Sigmoid colon (tissue), 7 donors: ENCODE data around the gene ATP10A. TPM values are rescaled to one million over a fixed set of nuclear protein-coding genes. Genes with fewer than 3 reads are reported as not detected.
A peak's percentile ranks its signal among the peaks of the same experiment; 100 is the strongest.

Source experiments
- DNase-seq: peaks from one replicate; pipeline ENCODE4 v3.0.0-alpha.2; 2019
- H3K27ac ChIP-seq, 4 donors: fragments of 200-600 bp; sonication (generic); one replicate each; pipeline ENCODE4 v1.5.1; 2016 to 2019; ENCODE audit warnings: mild to moderate bottlenecking in 1 of 4
- H3K27me3 ChIP-seq, 3 donors: fragments of 200-600 bp; sonication (generic); one replicate each; pipeline ENCODE4 v1.5.1; 2019; ENCODE audit warnings: mild to moderate bottlenecking in 1 of 3
- H3K36me3 ChIP-seq, 4 donors: fragments of 200-600 bp; sonication (generic); one replicate each; pipeline ENCODE4 v1.5.1; 2016 to 2019
- H3K4me1 ChIP-seq, 4 donors: fragments of 200-600 bp; sonication (generic); one replicate each; pipeline ENCODE4 v1.5.1; 2017 to 2019
- H3K4me3 ChIP-seq, 4 donors: fragments of 200-600 bp; sonication (generic); one replicate each; pipeline ENCODE4 v1.5.1; 2017 to 2019; ENCODE audit warnings: mild to moderate bottlenecking in 2 of 4, moderate library complexity in 1 of 4
- H3K9me3 ChIP-seq, 4 donors: fragments of 200-600 bp in 3 of 4; sonication (generic) in 3 of 4; one replicate each; pipeline versions ENCODE4 v1.5.1 to v1.6.1; 2013 to 2019
- EP300 ChIP-seq, 4 donors: sonication (generic); formaldehyde crosslinking; IDR thresholded peaks; one replicate each; pipeline ENCODE4 v1.6.1; 2017; ENCODE audit warnings: antibody characterized with exemption in 4 of 4
- POLR2A ChIP-seq, 2 donors: fragments of 450-650 bp; IDR thresholded peaks; one replicate each; pipeline ENCODE4 v1.6.1; 2016; ENCODE audit warnings: antibody characterized with exemption in 2 of 2, mild to moderate bottlenecking in 2 of 2, moderate library complexity in 2 of 2
- POLR2AphosphoS5 ChIP-seq, 4 donors: sonication (generic); formaldehyde crosslinking; IDR thresholded peaks; one replicate each; pipeline ENCODE4 v1.6.1; 2017; ENCODE audit warnings: antibody characterized with exemption in 4 of 4
- WGBS, 2 donors: extraction: QIAGEN DNeasy Blood & Tissue Kit; methylation state at CpG; one replicate each; pipeline ENCODE4 v1.1.7; 2013; 5-methylcytosine and 5-hydroxymethylcytosine counted together
- intact Hi-C: fragments of 100-400 bp; cut with DNase I; formaldehyde crosslinking; loops from one replicate; pipeline ENCODE4 v1.15.1; 2023
- polyA plus RNA-seq, 3 donors: library from polyadenylated mRNA; stranded (reverse); fragments of 200-250 nt; gene quantifications; one replicate each; pipeline ENCODE4 v1.2.3, GENCODE V29; 2013
- total RNA-seq, 4 donors: library from RNA; depleted of rRNA; stranded (reverse); fragments of >200 nt; gene quantifications; one replicate each; pipeline ENCODE4 v1.1.0, GENCODE V29; 2016
- TF ChIP-seq, protein P1 (sequence below), 4 experiments: fragments of 450-650 bp in 3 of 4; fragments of 200-600 bp in 1 of 4; IDR thresholded peaks; one replicate each; pipeline ENCODE4 v1.5.1; 2016 to 2019; ENCODE audit warnings: antibody characterized with exemption in 4 of 4, mild to moderate bottlenecking in 3 of 4, moderate library complexity in 2 of 4
- donor health status: healthy with polysubstance abuse.
- donor health status: Bipolar disorder and iron deficiency.
- donor health status: healthy.

The ATP10A gene
- total and polyA plus RNA-seq, 7 donors: 0.23 to 7.7 (median 2.9) TPM

GRCh38 chr15:25694823-25695312 is 168.3 kb downstream of the ATP10A start:
- no peak overlapping the region for H3K27ac ChIP-seq

GRCh38 chr15:25694239-25694584 is 168.9 kb downstream of the ATP10A start:
- Histone ChIP-seq H3K4me1 (peaks cover 0 to 8% (median 4%) of the 10 kb centered on the region in 4 donors), H3K36me3 (peaks cover 0 to 20% (median 11%) of the 10 kb centered on the region in 4 donors), H3K27ac (no peak overlapping the region), H3K27me3 (no peaks in the 10 kb centered on the region), H3K4me3 (no peak overlapping the region), H3K9me3 (no peaks in the 10 kb centered on the region)
- intact Hi-C loops: loop anchor here (5.0 kb wide), 2 partner anchors 187 to 238 kb away; no protein-coding TSS in a partner anchor
- DNase-seq: peak; percentile 39
- no peak for TF ChIP-seq POLR2A (IDR thresholded peaks at IDR 0.05)
- no peak for TF ChIP-seq EP300 (IDR thresholded peaks at IDR 0.05)
- TF ChIP-seq POLR2AphosphoS5 (IDR thresholded peaks at IDR 0.05): no peak
- TF ChIP-seq, protein P1, sequence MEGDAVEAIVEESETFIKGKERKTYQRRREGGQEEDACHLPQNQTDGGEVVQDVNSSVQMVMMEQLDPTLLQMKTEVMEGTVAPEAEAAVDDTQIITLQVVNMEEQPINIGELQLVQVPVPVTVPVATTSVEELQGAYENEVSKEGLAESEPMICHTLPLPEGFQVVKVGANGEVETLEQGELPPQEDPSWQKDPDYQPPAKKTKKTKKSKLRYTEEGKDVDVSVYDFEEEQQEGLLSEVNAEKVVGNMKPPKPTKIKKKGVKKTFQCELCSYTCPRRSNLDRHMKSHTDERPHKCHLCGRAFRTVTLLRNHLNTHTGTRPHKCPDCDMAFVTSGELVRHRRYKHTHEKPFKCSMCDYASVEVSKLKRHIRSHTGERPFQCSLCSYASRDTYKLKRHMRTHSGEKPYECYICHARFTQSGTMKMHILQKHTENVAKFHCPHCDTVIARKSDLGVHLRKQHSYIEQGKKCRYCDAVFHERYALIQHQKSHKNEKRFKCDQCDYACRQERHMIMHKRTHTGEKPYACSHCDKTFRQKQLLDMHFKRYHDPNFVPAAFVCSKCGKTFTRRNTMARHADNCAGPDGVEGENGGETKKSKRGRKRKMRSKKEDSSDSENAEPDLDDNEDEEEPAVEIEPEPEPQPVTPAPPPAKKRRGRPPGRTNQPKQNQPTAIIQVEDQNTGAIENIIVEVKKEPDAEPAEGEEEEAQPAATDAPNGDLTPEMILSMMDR (IDR thresholded peaks at IDR 0.05): no peak
- 84% methylated on average over 4 of the region's 4 CpGs for WGBS, 2 donors

More at GRCh38 chr15:25694823-25695312, 168.3 kb downstream of the ATP10A start:
- Histone ChIP-seq H3K4me3 (no peak overlapping the region), H3K9me3 (no peaks in the 10 kb centered on the region), H3K36me3 (peaks cover 0 to 21% (median 11%) of the 10 kb centered on the region in 4 donors), H3K4me1 (peaks cover 0 to 8% (median 4%) of the 10 kb centered on the region in 4 donors), H3K27me3 (no peaks in the 10 kb centered on the region)
- intact Hi-C loops: loop anchor here (5.0 kb wide), 2 partner anchors 188 to 237 kb away; no protein-coding TSS in a partner anchor
- DNase-seq: peak; percentile 52
- TF ChIP-seq EP300 (IDR thresholded peaks at IDR 0.05) (no peak), POLR2A (IDR thresholded peaks at IDR 0.05) (no peak), POLR2AphosphoS5 (IDR thresholded peaks at IDR 0.05) (no peak)
- TF ChIP-seq, protein P1 (IDR thresholded peaks at IDR 0.05): no peak
- WGBS, 2 donors: 95% methylated on average over 19 of the region's 19 CpGs

DNA sequence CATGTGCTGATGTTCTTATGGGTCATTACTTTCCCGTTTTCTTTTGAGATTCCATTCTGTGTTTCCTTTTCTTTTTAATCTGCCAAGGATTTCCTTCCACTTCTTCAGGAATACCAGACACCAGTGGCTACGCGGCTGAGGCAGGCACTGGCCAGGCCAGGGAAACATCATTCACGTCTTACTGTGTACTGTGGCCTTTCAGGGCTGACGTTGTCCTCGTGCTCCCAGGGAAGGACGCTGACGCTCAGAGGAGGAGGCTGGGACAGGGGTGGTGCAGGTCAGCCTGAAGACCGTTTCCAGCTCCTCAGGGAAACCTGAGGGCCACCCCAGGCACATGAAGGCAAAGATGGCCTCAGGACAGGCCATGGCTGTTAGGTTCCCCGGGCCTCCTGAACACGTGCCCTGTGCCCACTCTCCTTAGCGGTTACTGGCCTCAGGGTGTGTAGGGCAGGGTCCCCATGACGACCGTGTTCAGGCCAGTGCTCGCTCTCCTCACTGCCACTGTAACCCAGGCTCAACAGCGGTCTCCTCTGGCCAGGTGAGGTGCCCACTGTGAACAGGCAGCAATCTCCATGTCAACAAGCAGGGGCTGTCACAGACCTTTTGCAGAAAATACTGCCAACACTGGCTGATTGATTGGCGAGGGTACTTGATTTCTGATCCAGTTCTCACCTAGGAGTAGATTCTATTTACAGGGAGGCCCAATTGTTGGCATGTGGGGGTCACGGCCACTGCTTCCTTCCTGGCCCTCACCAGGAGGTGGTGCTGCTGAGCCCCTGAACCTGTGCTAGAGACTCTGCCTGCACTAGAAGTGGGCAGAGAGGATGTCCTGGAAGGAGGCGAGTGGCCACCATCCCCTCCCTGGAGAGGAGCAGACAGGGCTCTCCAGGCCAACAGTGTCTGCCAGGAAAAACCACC is 169.5 kb downstream of the ATP10A start:
- intact Hi-C loops: loop anchor here (5.0 kb wide), 2 partner anchors 186 to 239 kb away; no protein-coding TSS in a partner anchor
- Histone ChIP-seq H3K27ac (no peak overlapping the region), H3K27me3 (no peaks in the 10 kb centered on the region), H3K4me3 (no peak overlapping the region), H3K36me3 (peaks cover 0 to 20% (median 11%) of the 10 kb centered on the region in 4 donors), H3K9me3 (no peaks in the 10 kb centered on the region), H3K4me1 (peaks cover 0 to 8% (median 4%) of the 10 kb centered on the region in 4 donors)
- DNase-seq: peak; percentile 65
- TF ChIP-seq POLR2AphosphoS5 (IDR thresholded peaks at IDR 0.05) (no peak), POLR2A (IDR thresholded peaks at IDR 0.05) (no peak), EP300 (IDR thresholded peaks at IDR 0.05) (no peak)
- TF ChIP-seq, protein P1 (IDR thresholded peaks at IDR 0.05): peak in 3 of 4 experiments; percentile 44 to 65 (median 62)
- WGBS, 2 donors: 77 to 87% methylated on average over 19 of the region's 19 CpGs

GRCh38 chr15:25691544-25692430 is 171.3 kb downstream of the ATP10A start:
- intact Hi-C loops: loop anchor here (5.0 kb wide), 2 partner anchors 184 to 241 kb away; no protein-coding TSS in a partner anchor
- Histone ChIP-seq H3K36me3 (peaks cover 0 to 23% (median 12%) of the 10 kb centered on the region in 4 donors), H3K4me3 (no peak overlapping the region), H3K27ac (peak overlapping the region in 1 of 4 donors; percentile 38), H3K27me3 (no peaks in the 10 kb centered on the region), H3K9me3 (no peaks in the 10 kb centered on the region), H3K4me1 (peaks cover 0 to 8% (median 4%) of the 10 kb centered on the region in 4 donors)
- peak; percentile 32 for DNase-seq
- WGBS, 2 donors: 74 to 81% methylated on average over 13 of the region's 13 CpGs
- TF ChIP-seq EP300 (IDR thresholded peaks at IDR 0.05): no peak
